ENCODE results near the gene VWA3B. TPM values are rescaled to one million over a fixed set of nuclear protein-coding genes. Genes with fewer than 3 reads are reported as not detected.
"Not testable (repeated sequence)": the region's sequence is repeated elsewhere in the genome, so short reads cannot be mapped to it uniquely, and the experiment has no call there.

VWA3B gene
- total RNA-seq, 2 donors from 2014 or later: not detected

DNA sequence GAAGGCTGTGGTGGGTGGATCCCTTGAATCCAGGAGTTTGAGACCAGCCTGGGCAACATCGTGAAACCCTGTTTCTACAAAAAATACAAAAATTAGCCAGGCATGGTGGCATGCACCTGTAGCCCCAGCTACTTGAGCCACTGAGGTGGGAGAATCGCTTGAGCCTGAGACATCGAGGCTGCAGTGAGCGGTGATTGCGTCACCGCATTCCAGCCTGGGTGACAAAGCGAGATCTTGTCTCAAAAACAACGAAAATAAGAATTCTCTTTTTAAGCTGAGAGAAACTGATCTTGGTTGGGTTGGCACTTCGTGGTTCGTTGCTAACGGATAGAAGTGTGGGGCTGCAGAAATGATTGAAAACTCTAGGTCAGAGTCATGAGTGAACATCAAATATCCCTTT is 150.0 kb downstream of the VWA3B start:
- no peaks in the 10 kb centered on the region for H3K9me3 ChIP-seq (ENCODE audit: control insufficient read depth, low read length, poor library complexity, severe bottlenecking)
- ATAC-seq: no peak
- Mint-ChIP-seq H3K27ac (no peak overlapping the region), H3K4me3 (no peak overlapping the region), H3K4me1 (peaks cover 2% of the 10 kb centered on the region), H3K36me3 (ENCODE audit: low read depth) (no peaks in the 10 kb centered on the region), H3K27me3 (peaks cover 61% of the 10 kb centered on the region)
- DNase-seq: no peak

- Mint-ChIP-seq H3K4me1 (peaks cover 4% of the 10 kb centered on the region), H3K27ac (no peak overlapping the region), H3K4me3 (no peak overlapping the region), H3K36me3 (ENCODE audit: low read depth) (no peaks in the 10 kb centered on the region), H3K27me3 (peaks cover 55% of the 10 kb centered on the region)
- no peak for ATAC-seq
- no peak for DNase-seq
- no peaks in the 10 kb centered on the region for H3K9me3 ChIP-seq (ENCODE audit: control insufficient read depth, low read length, poor library complexity, severe bottlenecking)
Measured at GRCh38 chr2:98240786-98241398, 153.9 kb downstream of the VWA3B start.

DNA sequence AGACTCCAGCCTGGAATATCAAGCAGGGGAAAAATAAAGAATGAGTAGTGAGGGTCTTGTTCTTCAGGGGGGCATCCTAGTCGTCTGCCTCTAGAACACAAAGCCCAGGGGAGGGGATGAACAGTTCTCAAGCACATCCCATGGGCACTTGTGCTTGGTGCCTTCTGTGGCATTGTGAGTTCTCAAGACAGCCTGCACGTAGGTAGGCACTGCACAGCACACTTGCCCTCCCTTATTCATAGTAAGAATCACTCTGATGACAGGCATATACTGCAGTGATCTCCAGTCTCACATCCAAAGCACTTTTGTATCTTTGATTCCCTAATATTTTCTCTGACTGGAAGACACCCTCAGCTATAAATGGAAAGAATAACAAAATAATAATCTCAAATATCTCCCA is 154.6 kb downstream of the VWA3B start:
- ATAC-seq (no peak), DNase-seq (no peak)
- H3K27ac Mint-ChIP-seq: no peak overlapping the region
- peaks cover 48% of the 10 kb centered on the region for H3K27me3 Mint-ChIP-seq
- H3K4me1 Mint-ChIP-seq: peaks cover 4% of the 10 kb centered on the region
- no peak overlapping the region for H3K4me3 Mint-ChIP-seq
- H3K36me3 Mint-ChIP-seq (ENCODE audit: low read depth): no peaks in the 10 kb centered on the region
- no peaks in the 10 kb centered on the region for H3K9me3 ChIP-seq (ENCODE audit: control insufficient read depth, low read length, poor library complexity, severe bottlenecking)

GRCh38 chr2:98242003-98242402 is 155.0 kb downstream of the VWA3B start:
- Mint-ChIP-seq H3K4me3 (no peak overlapping the region), H3K27me3 (peaks cover 44% of the 10 kb centered on the region), H3K4me1 (peaks cover 4% of the 10 kb centered on the region), H3K36me3 (ENCODE audit: low read depth) (no peaks in the 10 kb centered on the region), H3K27ac (no peak overlapping the region)
- H3K9me3 ChIP-seq (ENCODE audit: control insufficient read depth, low read length, poor library complexity, severe bottlenecking): no peaks in the 10 kb centered on the region
- ATAC-seq (no peak), DNase-seq (no peak)

- DNase-seq (no peak), ATAC-seq (no peak)
- no peaks in the 10 kb centered on the region for H3K9me3 ChIP-seq (ENCODE audit: control insufficient read depth, low read length, poor library complexity, severe bottlenecking)
- H3K27ac Mint-ChIP-seq: no peak overlapping the region
- no peaks in the 10 kb centered on the region for H3K36me3 Mint-ChIP-seq (ENCODE audit: low read depth)
- peaks cover 22% of the 10 kb centered on the region for H3K27me3 Mint-ChIP-seq
- H3K4me3 Mint-ChIP-seq: no peak overlapping the region
- H3K4me1 Mint-ChIP-seq: peaks cover 2% of the 10 kb centered on the region
Measured at GRCh38 chr2:98245491-98245890, 158.5 kb downstream of the VWA3B start.

DNA sequence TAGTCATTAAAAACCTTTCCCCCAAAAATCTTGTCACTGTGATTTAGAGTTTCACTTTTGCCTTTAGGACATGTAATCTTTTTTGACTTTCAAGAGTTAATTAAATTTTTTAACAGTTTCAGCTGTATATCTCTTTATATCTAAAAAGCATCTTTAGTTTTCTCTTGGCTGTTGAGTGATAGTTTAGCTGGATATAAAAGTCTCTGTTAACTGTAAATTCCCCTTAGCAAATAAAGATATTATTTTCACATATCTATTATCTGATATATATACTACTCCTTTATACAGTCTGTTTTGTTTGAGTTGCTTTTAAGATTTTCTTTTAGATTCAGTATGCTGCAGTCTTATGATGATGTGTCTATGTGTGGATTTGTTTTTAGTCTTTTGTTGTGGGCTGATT is 160.4 kb downstream of the VWA3B start:
- Mint-ChIP-seq H3K36me3 (ENCODE audit: low read depth) (no peaks in the 10 kb centered on the region), H3K27ac (no peak overlapping the region), H3K4me3 (no peak overlapping the region), H3K27me3 (peaks cover 10% of the 10 kb centered on the region), H3K4me1 (no peaks in the 10 kb centered on the region)
- H3K9me3 ChIP-seq (ENCODE audit: control insufficient read depth, low read length, poor library complexity, severe bottlenecking): no peaks in the 10 kb centered on the region
- ATAC-seq (no peak), DNase-seq (no peak)

DNA sequence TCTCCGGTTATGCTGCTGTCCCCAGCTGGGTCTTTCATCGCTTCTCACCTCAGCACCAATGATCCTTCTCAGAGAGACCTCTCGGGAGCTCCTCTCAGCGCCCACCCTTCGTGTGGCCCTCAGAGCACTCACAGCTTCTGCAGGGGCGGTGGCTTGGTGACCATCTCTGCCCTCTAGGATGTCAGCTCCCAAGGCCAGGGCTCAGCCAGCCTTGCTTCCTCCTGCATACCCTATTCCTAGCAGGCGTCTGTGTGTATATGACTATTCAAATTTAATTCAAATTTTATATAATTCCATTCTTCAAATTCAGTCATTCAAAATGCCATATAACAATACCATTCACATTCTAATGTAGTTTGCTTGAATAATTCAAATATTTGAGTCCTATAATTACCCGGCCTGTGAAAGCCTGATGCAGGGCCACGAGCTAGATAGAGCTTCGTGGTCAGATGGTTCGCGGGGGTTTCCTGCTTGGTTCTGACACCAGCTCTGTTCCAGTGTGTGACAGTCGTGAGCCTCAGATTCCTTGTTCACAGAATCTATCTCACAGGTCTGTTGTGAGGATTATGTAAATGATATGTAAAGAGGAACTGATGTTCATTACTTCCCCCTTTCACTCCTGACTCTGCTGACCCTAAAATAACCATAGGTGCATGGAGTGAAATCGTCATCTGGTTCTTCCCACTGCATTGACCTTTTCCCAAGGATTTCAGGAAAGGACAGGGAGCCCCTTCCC is 165.2 kb downstream of the VWA3B start:
- Mint-ChIP-seq H3K36me3 (ENCODE audit: low read depth) (no peaks in the 10 kb centered on the region), H3K27ac (no peak overlapping the region), H3K27me3 (peaks cover 23% of the 10 kb centered on the region), H3K4me1 (no peaks in the 10 kb centered on the region), H3K4me3 (no peak overlapping the region)
- no peak for DNase-seq
- peak; percentile 30 for ATAC-seq
- H3K9me3 ChIP-seq (ENCODE audit: control insufficient read depth, low read length, poor library complexity, severe bottlenecking): no peaks in the 10 kb centered on the region

GRCh38 chr2:98253461-98254070 is 166.6 kb downstream of the VWA3B start:
- no peak for ATAC-seq
- H3K27me3 Mint-ChIP-seq: peaks cover 28% of the 10 kb centered on the region
- no peaks in the 10 kb centered on the region for H3K9me3 ChIP-seq (ENCODE audit: control insufficient read depth, low read length, poor library complexity, severe bottlenecking)
- DNase-seq: no peak
- no peak overlapping the region for H3K4me3 Mint-ChIP-seq
- H3K4me1 Mint-ChIP-seq: no peaks in the 10 kb centered on the region
- H3K36me3 Mint-ChIP-seq (ENCODE audit: low read depth): no peaks in the 10 kb centered on the region
- no peak overlapping the region for H3K27ac Mint-ChIP-seq

DNA sequence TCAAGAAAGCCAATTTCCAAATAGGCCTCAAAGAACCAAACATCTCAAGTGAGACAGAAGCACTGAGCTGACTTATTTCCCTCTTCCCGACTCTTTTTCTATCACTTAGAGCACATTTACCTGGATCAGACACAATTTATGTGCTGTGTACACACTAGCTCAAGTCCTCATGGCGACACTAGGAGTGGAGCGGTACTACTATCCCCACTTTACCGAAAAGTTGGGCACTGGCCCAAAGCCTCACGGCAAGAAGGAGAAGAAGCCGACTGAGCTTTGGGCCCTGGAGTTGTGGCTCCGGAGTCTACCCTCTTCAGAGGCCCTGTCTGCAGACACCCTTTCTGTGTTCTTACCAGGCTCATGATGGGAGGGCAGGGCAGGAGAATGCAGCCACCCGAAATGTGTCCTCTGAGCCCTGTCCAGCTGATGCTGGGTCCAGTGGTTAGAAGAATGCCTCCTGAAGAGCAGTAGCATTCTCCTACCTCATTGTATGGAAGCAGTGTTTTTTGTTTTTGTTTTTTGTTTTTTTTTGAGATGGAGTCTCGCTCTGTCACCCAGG is 167.6 kb downstream of the VWA3B start:
- H3K27ac Mint-ChIP-seq: no peak overlapping the region
- no peaks in the 10 kb centered on the region for H3K36me3 Mint-ChIP-seq (ENCODE audit: low read depth)
- H3K4me1 Mint-ChIP-seq: no peaks in the 10 kb centered on the region
- no peak for ATAC-seq
- peaks cover 34% of the 10 kb centered on the region for H3K27me3 Mint-ChIP-seq
- no peak for DNase-seq
- no peaks in the 10 kb centered on the region for H3K9me3 ChIP-seq (ENCODE audit: control insufficient read depth, low read length, poor library complexity, severe bottlenecking)
- H3K4me3 Mint-ChIP-seq: no peak overlapping the region

- Mint-ChIP-seq H3K36me3 (ENCODE audit: low read depth) (no peaks in the 10 kb centered on the region), H3K27me3 (peaks cover 27% of the 10 kb centered on the region), H3K4me3 (no peak overlapping the region), H3K27ac (no peak overlapping the region), H3K4me1 (no peaks in the 10 kb centered on the region)
- no peak for ATAC-seq
- peaks cover 6% of the 10 kb centered on the region for H3K9me3 ChIP-seq (ENCODE audit: control insufficient read depth, low read length, poor library complexity, severe bottlenecking)
- DNase-seq: no peak
Measured at GRCh38 chr2:98258906-98259305, 171.9 kb downstream of the VWA3B start.

GRCh38 chr2:98263362-98263761 is 176.4 kb downstream of the VWA3B start:
- peaks cover 6% of the 10 kb centered on the region for H3K9me3 ChIP-seq (ENCODE audit: control insufficient read depth, low read length, poor library complexity, severe bottlenecking)
- Mint-ChIP-seq H3K27ac (no peak overlapping the region), H3K27me3 (peaks cover 15% of the 10 kb centered on the region), H3K4me1 (no peaks in the 10 kb centered on the region), H3K36me3 (ENCODE audit: low read depth) (peaks cover 1% of the 10 kb centered on the region), H3K4me3 (no peak overlapping the region)
- ATAC-seq: no peak
- no peak for DNase-seq

DNA sequence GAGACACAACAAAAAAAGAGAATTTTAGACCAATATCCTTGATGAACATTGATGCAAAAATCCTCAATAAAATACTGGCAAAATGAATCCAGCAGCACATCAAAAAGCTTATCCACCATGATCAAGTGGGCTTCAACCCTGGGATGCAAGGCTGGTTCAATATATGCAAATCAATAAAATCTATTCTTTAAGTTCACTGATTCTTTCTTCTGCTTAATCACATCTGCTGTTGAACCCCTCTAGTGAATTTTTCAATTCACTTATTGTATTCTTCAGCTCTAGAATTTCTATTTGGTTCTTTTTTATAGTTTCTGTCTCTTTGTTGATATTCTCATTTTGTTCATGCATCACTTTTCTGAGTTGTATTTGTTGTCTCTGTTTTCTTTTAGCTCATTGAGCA is 181.3 kb downstream of the VWA3B start:
- H3K27ac Mint-ChIP-seq; DNase-seq; H3K4me3 Mint-ChIP-seq; ATAC-seq; H3K4me1 Mint-ChIP-seq; H3K9me3 ChIP-seq (ENCODE audit: control insufficient read depth, low read length, poor library complexity, severe bottlenecking); H3K36me3 Mint-ChIP-seq (ENCODE audit: low read depth): not testable (repeated sequence)
- peaks cover 39% of the 10 kb centered on the region for H3K27me3 Mint-ChIP-seq

DNA sequence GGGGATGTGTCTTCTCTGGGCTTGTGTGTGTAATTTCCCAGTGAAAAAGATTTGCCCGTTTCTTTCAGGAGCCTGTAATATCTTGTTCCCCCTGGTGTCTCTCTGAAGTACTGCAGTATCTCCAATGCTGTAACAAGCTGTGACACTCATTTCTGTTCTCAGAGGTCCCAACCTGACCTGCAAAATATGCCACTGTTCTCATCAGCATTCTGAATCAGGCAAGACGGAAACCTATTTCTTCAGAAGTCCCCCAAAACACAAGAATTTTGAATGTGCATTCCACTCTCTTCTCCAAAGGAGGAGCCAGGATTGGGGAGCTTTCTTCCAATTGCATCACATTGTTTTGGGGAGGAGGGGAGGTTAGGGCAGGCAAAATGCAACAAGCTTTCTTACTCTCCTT is 182.3 kb downstream of the VWA3B start:
- DNase-seq: no peak
- Mint-ChIP-seq H3K27me3 (peaks cover 42% of the 10 kb centered on the region), H3K36me3 (ENCODE audit: low read depth) (peaks cover 2% of the 10 kb centered on the region), H3K27ac (no peak overlapping the region), H3K4me1 (no peaks in the 10 kb centered on the region), H3K4me3 (no peak overlapping the region)
- H3K9me3 ChIP-seq (ENCODE audit: control insufficient read depth, low read length, poor library complexity, severe bottlenecking): no peaks in the 10 kb centered on the region
- no peak for ATAC-seq
